Stimulated activated CD4-positive, alpha-beta T cell treated with anti-CD3 and anti-CD28 coated beads, Interleukin-1b, Interleukin-23, amount 100 ng/mL, for 1 hour (primary cell): ENCODE measurements around the gene LRRC55.
"Not testable (repeated sequence)": the region's sequence is repeated elsewhere in the genome, so short reads cannot be mapped to it uniquely, and the experiment has no call there.

Experiments
- DNase-seq, 2 donors: peaks; one replicate each; pipeline ENCODE4 v3.0.0-alpha.2; 2020; ENCODE audit warnings: low read depth in 2 of 2

The LRRC55 gene

DNA sequence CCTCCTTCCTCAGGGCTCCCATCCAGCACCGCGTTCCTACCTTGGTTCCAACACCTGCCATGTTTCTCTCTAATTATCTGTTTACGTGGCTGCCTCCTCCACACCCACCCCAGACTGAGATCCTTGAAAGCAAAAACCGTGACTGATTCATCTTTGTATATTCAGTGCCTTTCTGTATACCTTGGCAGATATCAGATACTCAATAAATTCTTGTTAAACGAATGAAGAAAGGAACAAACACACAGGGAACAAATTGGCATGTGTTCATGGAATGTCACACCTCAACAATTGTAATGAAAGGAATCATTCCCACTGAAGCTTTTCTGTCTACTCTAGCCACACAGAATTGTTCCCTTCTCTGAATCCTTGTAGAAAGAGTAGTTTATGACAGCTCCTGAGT lies 20.4 kb upstream of the LRRC55 start:
- no peak for DNase-seq

GRCh38 chr11:57162179-57162898 lies 19.4 kb upstream of the LRRC55 start:
- no peak for DNase-seq

DNA sequence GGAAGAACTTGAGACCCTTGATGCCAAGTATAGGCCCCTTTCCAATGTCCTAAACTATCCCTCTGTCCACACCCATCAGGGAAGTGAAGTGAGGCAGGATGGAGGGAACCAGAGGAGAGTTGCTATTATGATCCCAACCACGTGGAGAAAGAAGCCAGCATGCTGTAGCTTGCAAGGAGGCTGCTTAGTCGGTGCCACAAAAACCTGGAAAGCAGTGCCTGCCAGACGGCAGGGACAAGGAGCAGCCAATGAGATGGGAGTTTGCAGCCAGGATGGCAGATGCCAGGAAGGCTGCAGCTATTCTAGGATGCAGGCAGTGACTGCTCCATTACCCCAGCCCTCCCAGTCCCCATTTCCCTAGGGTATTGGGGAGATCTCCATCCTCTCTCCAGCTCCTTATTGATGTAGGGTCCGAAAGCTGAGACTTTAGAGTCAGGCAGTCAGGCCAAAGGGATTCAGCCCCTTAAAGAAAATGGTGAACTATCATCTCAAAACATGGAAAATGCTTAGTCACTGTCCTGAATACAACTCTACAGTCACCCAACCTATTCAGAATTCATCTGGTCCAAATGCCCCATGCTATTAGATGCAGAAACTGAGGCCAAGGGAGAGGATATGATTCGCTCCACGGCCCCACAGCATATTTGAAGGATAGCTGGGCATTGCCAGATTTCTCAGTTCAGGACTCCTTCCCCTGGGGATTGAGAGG lies 18.4 kb upstream of the LRRC55 start:
- no peak for DNase-seq

DNA sequence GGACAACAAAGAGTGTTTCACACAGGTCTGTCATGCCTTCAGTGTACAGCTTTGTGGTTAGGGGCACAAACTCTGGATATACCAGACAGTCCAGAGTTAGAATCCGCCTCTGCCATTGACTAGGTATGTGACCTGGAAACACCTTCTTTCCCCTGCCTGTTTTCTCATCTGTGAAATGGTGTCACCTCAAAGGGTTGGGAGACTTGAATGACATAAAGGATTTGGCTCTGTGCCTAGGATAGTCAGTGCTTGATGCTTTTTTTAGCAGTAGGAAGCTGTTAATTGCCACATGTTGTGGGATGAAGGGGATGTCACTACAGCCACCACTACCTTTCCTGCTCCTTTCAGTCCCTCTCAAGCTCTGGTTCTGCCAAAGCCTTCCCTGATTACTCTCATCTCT lies 17.4 kb upstream of the LRRC55 start:
- DNase-seq = no peak

- DNase-seq = no peak
These were observed 14.5 kb upstream of the LRRC55 start for GRCh38 chr11:57167125-57167846.

DNA sequence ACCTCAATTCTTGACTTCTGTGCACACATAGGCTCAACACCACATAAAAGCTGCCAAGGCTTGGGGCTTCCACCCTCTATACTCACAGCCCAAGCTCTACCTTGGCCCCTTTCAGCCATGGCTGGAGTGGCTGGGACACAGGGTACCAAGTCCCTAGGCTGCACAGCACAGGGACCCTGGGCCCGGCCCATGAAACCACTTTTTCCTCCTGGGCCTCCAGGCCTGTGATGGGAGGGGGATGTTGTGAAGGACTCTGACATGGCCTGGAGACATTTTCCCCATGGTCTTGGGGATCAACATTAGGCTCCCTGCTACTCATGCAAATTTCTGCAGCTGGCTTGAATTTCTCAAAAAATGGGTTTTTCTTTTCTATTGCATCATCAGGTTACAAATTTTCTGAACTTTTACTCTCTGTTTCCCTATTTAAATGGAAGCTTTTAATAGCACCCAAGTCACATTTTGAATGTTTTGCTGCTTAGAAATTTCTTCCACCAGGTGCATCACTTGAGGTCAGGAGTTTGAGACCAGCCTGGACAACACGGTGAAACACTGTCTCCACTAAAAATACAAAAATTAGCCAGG lies 11.9 kb upstream of the LRRC55 start:
- not testable (repeated sequence) for DNase-seq

DNA sequence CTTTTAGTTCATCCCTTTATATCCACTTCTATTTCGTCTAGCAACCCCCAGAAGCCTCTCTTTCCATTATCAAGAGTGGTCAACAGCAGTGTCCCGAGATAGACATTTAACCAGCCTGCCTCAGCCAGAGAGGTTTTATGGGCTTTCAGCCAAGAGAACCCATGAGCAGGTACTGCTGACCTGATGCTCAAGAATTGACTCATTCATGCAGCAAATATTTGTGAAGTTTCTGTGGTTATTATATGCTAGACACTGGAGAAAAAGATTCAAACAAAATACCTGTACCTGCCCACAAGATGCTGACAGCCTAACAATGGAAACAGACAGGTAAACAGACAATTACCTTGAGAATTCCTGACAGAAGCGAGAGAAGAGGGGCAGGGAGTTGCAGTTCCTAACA lies 9.7 kb upstream of the LRRC55 start:
- no peak for DNase-seq

- no peak for DNase-seq
These were observed 7.1 kb upstream of the LRRC55 start for GRCh38 chr11:57174656-57175055.

- DNase-seq = no peak
These were observed 6.3 kb upstream of the LRRC55 start for GRCh38 chr11:57175478-57175877.

GRCh38 chr11:57178334-57178733 lies 3.4 kb upstream of the LRRC55 start:
- no peak for DNase-seq

GRCh38 chr11:57179681-57180080 lies 2.1 kb upstream of the LRRC55 start:
- no peak for DNase-seq

DNA sequence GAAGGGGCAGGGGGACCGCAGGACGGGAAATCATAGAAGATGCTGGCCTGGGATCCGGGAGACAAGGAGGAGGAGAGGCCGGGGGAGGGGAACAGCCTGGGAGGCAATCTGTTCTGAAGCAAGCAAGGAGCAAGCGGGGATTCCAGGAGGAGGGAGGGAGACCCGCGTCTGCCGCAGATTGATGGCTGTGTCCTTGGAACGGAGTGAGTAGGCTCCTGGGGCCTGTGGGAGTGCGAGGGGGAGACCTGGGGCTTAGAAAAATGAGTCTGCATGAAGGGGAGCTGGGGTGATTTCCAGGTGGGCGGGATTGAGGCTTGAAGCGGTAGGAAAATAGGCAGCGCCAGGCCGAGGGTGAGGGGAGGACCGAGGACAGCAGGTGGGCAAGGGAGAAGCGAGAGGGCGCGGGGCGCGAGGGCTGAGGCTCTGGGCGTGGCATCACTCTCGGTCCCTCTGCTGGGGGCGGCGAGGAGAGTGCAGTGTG lies 1.6 kb upstream of the LRRC55 start:
- DNase-seq = no peak

GRCh38 chr11:57180964-57181363 lies 789 bp upstream of the LRRC55 start:
- DNase-seq = no peak

- DNase-seq = no peak
These were observed 1.1 kb downstream of the LRRC55 start for GRCh38 chr11:57182896-57183295.

- DNase-seq = no peak
These were observed 8.8 kb downstream of the LRRC55 start for GRCh38 chr11:57190548-57190947.

GRCh38 chr11:57191311-57192219 lies 9.8 kb downstream of the LRRC55 start:
- no peak for DNase-seq

- DNase-seq = no peak
These were observed 10.6 kb downstream of the LRRC55 start for GRCh38 chr11:57192316-57192715.

DNA sequence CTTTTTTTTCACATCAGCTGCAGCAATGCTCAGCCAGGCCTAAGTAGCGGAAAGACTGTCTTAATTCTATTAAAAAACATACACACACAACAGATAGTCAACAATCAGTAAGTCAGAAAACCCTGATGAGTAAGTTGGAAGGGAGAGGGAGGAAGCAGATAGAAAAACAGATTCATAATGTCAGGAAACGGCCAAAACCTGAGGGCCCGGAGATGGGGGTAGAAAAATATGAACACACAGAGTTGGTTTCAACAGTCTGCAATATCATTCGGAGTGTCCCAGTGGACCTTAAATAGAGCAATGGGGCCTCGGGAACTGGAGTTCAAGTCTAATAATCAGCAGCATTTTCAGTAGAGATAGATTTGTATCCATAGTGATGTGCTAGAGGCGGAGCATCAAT lies 14.8 kb downstream of the LRRC55 start:
- DNase-seq = no peak

- no peak for DNase-seq
These were observed 16.0 kb downstream of the LRRC55 start for GRCh38 chr11:57197762-57198161.

DNA sequence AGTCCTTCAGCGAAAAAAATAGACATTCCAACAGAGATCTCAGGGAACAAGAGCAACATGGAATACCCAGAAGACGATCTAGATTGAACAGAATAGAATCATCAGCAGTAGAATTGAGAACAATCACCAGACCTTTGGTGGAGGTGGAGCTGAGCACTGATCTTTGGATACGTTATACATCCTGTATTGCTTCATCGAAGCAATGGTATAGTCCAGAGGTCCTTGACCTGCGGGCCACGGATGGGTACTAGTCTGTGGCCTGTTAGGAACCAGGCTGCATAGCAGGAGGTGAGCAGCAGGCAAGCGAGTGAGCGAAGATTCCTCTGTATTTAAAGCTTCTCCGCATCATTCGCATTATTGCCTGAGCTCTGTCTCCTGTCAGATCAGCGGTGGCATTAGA lies 17.6 kb downstream of the LRRC55 start:
- no peak for DNase-seq

DNA sequence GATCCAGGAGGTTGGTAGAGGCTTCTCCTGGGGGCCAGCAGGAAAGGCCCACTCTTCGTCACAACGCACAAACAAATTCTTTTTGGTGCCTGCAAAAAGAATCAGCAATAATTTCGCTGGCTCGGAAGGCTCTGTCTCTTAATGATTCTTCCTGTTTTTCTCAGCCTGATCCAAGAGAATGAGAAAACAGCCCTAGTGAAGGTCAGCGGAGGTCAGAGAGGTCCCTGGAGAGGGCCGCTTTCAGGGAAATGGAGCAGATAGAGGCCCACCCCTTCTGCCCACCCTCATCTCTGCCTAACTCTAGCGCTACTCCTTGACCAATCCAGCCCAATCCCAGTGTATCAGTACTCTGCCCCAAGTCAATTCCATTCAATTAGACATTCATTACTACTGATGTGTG lies 19.2 kb downstream of the LRRC55 start:
- no peak for DNase-seq
